GM21360 (cell line): Measurements from ENCODE around the gene TPI1.
A peak's percentile ranks its signal among the peaks of the same experiment; 100 is the strongest.
"Not testable (repeated sequence)": the region's sequence is repeated elsewhere in the genome, so short reads cannot be mapped to it uniquely, and the experiment has no call there.

Experiments used
- ATAC-seq: cut with Tn5 transposase; IDR thresholded peaks from one replicate; pipeline ENCODE4 v1.9.1; 2021; ENCODE audit warnings: mild to moderate bottlenecking, moderate library complexity; ENCODE audit not compliant: unreplicated experiment

Gene TPI1

GRCh38 chr12:6866920-6867412 is 365 bp upstream of the TPI1 start:
- no peak for ATAC-seq

DNA sequence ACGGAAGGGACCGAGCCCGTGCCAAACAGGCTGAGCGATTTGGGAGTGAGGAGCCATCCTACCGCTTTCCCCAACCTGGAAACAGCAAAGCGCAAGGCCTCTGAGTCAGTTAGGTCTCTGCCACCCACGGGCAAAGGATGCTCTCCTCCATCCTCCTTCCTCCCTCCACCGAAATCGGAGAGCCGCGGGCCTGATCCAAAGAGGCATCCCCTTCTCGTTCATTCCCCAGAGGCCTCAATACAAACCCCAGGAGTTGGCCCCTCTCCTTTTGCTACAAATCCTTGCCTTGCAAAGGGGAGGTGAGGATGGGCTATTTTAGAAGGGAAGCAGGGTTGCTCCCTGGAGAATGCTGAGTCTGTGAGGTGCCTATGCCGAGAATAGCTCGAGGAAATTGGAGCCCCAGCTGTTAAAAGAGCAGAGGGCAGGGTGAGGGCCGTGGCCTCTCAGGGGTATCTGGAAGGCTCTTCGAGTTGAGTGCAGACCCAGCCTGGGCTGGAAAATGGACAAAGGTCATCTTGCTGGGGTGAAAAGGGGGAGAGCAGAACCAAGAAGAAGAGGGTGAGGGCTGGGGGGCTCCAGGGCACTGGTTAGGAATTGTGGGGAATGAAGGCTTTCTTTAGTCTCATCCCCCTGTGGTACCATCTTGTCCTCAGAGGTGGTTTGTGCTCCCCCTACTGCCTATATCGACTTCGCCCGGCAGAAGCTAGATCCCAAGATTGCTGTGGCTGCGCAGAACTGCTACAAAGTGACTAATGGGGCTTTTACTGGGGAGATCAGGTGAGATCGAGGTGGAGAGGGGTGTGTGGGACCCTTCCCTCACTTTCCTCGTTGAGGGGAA is 1.1 kb downstream of the TPI1 start:
- ATAC-seq: no peak

- no peak for ATAC-seq
Measured at GRCh38 chr12:6869049-6870021, 2.0 kb downstream of the TPI1 start.

DNA sequence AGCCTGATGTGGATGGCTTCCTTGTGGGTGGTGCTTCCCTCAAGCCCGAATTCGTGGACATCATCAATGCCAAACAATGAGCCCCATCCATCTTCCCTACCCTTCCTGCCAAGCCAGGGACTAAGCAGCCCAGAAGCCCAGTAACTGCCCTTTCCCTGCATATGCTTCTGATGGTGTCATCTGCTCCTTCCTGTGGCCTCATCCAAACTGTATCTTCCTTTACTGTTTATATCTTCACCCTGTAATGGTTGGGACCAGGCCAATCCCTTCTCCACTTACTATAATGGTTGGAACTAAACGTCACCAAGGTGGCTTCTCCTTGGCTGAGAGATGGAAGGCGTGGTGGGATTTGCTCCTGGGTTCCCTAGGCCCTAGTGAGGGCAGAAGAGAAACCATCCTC is 3.0 kb downstream of the TPI1 start:
- ATAC-seq: not testable (repeated sequence)

- no peak for ATAC-seq
Measured at GRCh38 chr12:6871052-6871957, 4.0 kb downstream of the TPI1 start.

- ATAC-seq: peak; percentile 34
Measured at GRCh38 chr12:6872073-6873048, 5.0 kb downstream of the TPI1 start.

GRCh38 chr12:6873094-6874014 is 6.0 kb downstream of the TPI1 start, which contains the start of gene SPSB2:
SPSB2 (minus strand) TSS chr12:6873303; CDS start chr12:6872901, 402 bp downstream.
- ATAC-seq: peak; percentile 65

- not testable (repeated sequence) for ATAC-seq
Measured at GRCh38 chr12:6874015-6874368, 6.7 kb downstream of the TPI1 start.

DNA sequence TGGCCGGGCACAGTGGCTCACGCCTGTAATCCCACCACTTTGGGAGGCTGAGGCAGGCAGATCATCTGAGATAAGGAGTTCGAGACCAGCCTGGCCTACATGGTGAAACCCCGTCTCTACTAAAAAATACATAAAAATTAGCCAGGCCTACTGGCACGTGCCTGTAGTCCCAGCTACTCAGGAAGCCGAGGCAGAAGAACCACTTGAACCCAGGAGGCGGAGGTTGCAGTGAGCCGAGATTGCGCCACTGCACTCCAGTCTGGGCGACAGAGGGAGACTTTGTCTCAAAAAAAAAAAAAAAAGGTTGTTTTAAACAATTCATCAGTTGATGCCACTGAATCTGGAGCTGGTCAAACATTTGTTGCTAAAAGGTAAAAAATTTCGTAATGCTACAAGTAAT is 12.5 kb downstream of the TPI1 start:
- not testable (repeated sequence) for ATAC-seq

GRCh38 chr12:6883252-6883651 is 15.9 kb downstream of the TPI1 start:
- ATAC-seq: no peak

GRCh38 chr12:6883683-6884082 is 16.4 kb downstream of the TPI1 start:
- ATAC-seq: no peak

- ATAC-seq: no peak
Measured at GRCh38 chr12:6884539-6884938, 17.2 kb downstream of the TPI1 start.

- not testable (repeated sequence) for ATAC-seq
Measured at GRCh38 chr12:6886206-6886999, 19.1 kb downstream of the TPI1 start.

GRCh38 chr12:6887460-6887859 is 20.1 kb downstream of the TPI1 start:
- no peak for ATAC-seq

GRCh38 chr12:6888360-6888759 is 21.0 kb downstream of the TPI1 start:
- no peak for ATAC-seq

DNA sequence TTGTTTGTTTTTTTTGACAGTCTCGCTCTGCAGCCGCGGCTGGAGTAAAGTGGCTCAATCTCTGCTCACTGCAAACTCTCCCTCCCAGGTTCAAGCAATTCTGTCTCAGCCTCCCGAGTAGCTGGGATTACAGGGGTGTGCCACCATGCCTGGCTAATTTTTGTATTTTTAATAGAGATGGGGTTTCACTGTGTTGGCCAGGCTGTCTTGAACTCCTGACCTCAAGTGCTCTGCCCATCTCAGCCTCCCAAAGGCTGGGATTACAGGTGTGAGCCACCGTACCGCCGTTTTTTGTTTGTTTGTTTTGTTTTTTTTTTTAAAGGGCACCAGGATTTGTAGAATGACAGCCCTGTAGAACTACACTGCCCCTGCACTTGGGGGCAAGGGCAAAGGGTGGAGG is 21.5 kb downstream of the TPI1 start:
- ATAC-seq: not testable (repeated sequence)
